NOMO-1 treated with DMSO at 0.1 percent for 48 hours (cell line): ENCODE data around the gene NR1H3.
"Not testable (repeated sequence)": the region's sequence is repeated elsewhere in the genome, so short reads cannot be mapped to it uniquely, and the experiment has no call there.

Source experiments
- DNase-seq: peaks from one replicate; lab custom pipeline; 2025; ENCODE audit not compliant: unreplicated experiment; lab: John Stamatoyannopoulos, UW

NR1H3 gene

GRCh38 chr11:47257517-47258316 is at the start of gene NR1H3:
TSS of gene NR1H3 (plus strand) at chr11:47257996. CDS start at chr11:47259217, 1,221 bp downstream.
- peak; percentile 36 for DNase-seq

GRCh38 chr11:47208008-47208552 is 49.7 kb upstream of the NR1H3 start:
- not testable (repeated sequence) for DNase-seq

- no peak for DNase-seq
Measured at GRCh38 chr11:47208628-47209027, 49.2 kb upstream of the NR1H3 start.

- no peak for DNase-seq
Measured at GRCh38 chr11:47212938-47213337, 44.9 kb upstream of the NR1H3 start.

- peak; percentile 92 for DNase-seq
Measured at GRCh38 chr11:47213950-47214565, 43.7 kb upstream of the NR1H3 start.

- no peak for DNase-seq
Measured at GRCh38 chr11:47215366-47215910, 42.4 kb upstream of the NR1H3 start.

- peak; percentile 30 for DNase-seq
Measured at GRCh38 chr11:47216121-47216798, 41.5 kb upstream of the NR1H3 start.

GRCh38 chr11:47220401-47220821 is 37.4 kb upstream of the NR1H3 start:
- DNase-seq: no peak

GRCh38 chr11:47222696-47223095 is 35.1 kb upstream of the NR1H3 start:
- no peak for DNase-seq

- DNase-seq: no peak
Measured at GRCh38 chr11:47225552-47226400, 32.0 kb upstream of the NR1H3 start.

GRCh38 chr11:47229161-47229560 is 28.6 kb upstream of the NR1H3 start:
- no peak for DNase-seq

GRCh38 chr11:47233051-47233450 is 24.7 kb upstream of the NR1H3 start:
- DNase-seq: no peak

- DNase-seq: peak; percentile 10
Measured at GRCh38 chr11:47233989-47234668, 23.7 kb upstream of the NR1H3 start.

GRCh38 chr11:47234669-47235100 is 23.1 kb upstream of the NR1H3 start:
- DNase-seq: no peak

- DNase-seq: no peak
Measured at GRCh38 chr11:47235163-47235562, 22.6 kb upstream of the NR1H3 start.

- DNase-seq: no peak
Measured at GRCh38 chr11:47236482-47236881, 21.3 kb upstream of the NR1H3 start.

GRCh38 chr11:47239852-47240251 is 17.9 kb upstream of the NR1H3 start:
- no peak for DNase-seq

GRCh38 chr11:47241841-47242301 is 15.9 kb upstream of the NR1H3 start:
- DNase-seq: no peak

GRCh38 chr11:47242596-47243192 is 15.1 kb upstream of the NR1H3 start:
- DNase-seq: no peak
